Fibroblast of the conjunctiva (primary cell): ENCODE results near the gene MRPL50.
"Not testable (repeated sequence)": the region's sequence is repeated elsewhere in the genome, so short reads cannot be mapped to it uniquely, and the experiment has no call there.

ENCODE experiments used
- DNase-seq: peaks from one replicate; pipeline ENCODE4 v3.0.0-alpha.2; 2010; ENCODE audit warnings: low read depth

Gene MRPL50

GRCh38 chr9:101417977-101418376 lies 19.6 kb upstream of the MRPL50 start:
- no peak for DNase-seq

DNA sequence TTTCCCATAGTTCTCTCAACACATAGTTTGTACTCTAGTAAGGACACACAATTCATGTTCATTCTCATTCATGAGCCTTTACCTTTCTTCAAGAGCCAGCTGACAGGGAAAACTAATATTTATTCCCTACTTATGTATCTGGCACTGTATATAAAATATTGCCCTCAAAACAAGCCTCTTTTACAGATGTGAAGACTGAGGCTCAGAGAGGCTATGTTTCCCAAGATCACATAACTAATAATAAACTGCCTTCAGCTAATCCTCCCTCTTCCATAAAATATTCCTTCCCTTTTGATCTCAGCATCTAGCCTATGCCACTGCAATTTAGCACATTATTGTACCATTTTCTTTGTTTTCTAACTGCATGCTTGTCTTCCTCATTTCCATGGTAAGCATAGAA lies 19.0 kb upstream of the MRPL50 start:
- DNase-seq, result no peak

DNA sequence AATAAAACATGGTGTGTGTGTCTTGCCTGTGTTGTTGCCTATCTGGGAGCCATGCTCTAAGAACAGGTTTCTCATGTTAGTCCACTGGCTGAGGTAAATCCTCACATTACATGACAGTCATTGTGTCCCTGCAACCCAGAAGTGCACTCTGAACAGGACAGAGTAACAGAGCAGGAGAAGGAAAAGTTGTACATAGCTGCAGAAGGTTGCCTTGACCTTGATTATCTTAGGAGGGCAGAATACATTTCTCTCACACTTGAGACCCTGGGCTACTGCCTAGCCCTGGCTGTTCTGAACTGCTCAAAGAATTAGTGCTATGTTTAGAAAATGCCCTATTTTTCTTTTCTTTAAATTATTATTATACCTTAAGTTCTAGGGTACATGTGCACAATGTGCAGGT lies 17.2 kb upstream of the MRPL50 start:
- DNase-seq, result no peak

- no peak for DNase-seq
Measured at GRCh38 chr9:101414839-101415238, 16.4 kb upstream of the MRPL50 start.

GRCh38 chr9:101409079-101409477 lies 10.7 kb upstream of the MRPL50 start:
- DNase-seq, result no peak

DNA sequence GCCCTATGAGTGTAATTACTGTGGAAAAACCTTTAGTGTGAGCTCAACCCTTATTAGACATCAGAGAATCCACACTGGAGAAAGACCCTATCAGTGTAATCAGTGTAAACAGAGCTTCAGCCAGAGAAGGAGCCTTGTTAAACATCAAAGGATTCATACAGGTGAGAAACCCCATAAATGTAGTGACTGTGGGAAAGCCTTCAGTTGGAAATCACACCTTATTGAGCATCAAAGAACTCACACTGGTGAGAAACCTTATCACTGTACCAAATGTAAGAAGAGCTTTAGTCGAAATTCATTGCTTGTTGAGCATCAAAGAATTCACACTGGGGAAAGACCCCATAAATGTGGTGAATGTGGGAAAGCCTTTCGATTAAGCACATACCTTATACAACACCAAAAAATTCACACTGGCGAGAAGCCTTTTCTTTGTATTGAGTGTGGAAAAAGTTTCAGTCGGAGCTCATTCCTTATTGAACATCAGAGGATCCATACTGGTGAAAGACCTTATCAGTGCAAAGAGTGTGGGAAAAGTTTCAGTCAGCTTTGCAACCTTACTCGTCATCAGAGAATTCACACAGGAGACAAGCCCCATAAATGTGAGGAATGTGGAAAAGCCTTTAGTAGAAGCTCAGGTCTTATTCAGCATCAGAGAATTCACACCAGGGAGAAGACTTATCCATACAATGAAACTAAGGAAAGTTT lies 10.1 kb upstream of the MRPL50 start:
- DNase-seq, result no peak

DNA sequence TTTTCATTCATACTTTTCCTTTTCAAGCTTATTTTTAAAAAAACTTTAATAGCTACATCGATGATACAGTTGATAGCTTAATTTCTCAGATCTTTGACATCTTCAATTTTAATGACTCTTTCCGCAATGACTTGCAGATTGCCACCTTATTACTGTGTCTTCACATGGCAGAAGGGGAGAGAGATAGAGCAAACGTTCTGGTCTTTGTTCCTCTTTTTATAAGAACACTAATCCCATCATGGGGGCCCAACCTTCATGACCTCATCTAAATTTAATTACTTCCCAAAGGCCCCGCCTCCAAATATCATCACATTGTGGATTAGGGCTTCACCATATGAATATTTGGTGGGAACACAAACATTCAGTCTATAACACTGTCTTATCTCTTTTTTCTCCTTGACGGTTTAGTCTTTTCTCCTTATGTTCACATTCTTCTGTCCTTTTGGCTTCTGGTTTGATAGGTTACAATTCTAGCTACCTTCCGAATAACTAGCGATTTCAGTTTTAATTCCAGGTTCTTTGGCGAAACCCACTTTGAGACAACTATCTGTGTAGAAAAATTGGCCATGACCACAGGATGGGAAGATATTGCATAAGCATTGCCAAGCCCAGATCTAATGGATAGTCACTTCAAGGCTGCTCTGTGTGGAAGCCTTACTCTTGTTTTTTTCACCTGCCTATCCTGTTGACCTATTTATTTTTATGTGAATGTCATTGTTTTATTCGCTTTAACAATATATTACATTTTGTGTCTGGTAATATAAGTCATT lies 5.3 kb upstream of the MRPL50 start:
- no peak for DNase-seq

DNA sequence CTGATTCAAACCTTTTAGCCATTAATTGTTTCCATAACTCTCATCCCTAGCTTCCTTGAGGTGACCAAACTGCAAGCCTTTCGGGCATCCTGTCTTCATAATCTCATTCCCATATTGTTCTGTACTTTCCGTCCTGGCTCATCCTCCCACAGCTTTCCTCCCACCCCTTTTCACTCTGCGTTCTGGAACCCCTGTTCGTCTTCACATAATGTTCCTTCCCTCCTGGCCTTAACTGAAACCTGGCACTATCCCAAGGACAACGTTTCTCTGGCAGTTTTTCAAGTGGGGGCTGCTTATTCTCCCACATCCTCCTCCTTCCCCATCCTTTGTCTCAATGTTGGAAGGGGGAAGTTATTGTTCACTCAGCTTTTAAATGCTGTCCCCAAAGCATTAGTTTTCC lies 1.7 kb upstream of the MRPL50 start:
- DNase-seq, result no peak

DNA sequence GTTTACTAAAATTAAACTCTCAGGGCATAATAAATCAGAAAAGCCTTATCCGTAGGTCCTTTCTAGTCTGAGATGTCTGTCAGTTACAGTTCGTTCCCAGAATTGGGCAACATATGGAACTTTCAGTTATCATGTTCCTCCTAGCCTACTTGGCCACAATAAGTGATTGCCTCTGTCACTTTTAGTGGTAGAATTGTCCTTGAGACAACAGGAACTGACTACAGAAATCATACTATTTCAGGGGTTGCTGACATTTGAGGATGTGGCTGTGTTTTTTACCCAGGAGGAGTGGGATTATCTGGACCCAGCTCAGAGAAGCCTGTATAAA lies 1.2 kb upstream of the MRPL50 start:
- no peak for DNase-seq

DNA sequence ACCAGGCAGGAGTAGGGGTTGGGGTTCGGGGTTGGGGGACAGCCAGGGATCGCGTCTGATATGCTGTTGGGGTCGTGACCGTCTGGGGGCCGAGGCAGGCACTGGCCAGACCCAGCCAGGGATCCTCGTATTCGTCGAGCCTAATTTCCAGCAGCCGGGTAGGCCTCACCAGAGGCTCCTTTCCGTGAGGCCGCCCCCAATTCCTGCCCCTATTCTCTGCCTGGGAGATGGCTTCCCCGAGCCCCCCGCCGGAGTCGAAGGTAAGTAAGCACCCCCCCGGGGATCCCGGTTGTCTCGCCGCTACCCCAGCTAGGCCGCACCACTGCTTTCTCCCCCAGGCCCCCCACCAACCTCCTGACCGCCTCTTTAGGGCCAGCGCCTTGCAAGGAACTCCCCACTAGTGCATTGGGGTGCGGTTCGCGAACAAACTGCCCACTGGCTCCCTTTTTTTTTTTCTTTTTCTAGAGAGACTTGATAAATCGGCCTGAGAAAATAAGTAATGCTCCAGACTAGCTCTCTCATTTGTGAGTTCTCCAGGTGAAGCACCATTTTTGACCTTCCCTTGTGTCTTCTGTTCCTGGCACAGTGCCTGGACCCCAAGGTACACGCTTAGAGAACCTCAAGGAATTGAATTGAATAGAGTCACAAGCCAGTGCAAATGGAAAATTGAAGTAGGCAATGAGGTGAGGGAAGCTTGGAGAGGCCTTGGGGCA lies 668 bp upstream of the MRPL50 start:
- DNase-seq, result no peak

- no peak for DNase-seq
Measured at GRCh38 chr9:101397746-101398067, 711 bp downstream of the MRPL50 start.

- DNase-seq, result no peak
Measured at GRCh38 chr9:101394687-101395086, 3.7 kb downstream of the MRPL50 start.

- DNase-seq, result no peak
Measured at GRCh38 chr9:101393135-101393534, 5.3 kb downstream of the MRPL50 start.

GRCh38 chr9:101388507-101388993 lies 9.9 kb downstream of the MRPL50 start:
- no peak for DNase-seq

GRCh38 chr9:101387871-101388506 lies 10.4 kb downstream of the MRPL50 start:
- DNase-seq, result peak; percentile 42

GRCh38 chr9:101384873-101385536 lies 13.4 kb downstream of the MRPL50 start, which contains the start of gene BAAT:
Gene BAAT, minus strand, starts transcription at chr9:101385006. Its CDS starts 13,602 bp downstream, at chr9:101371404.
- DNase-seq, result not testable (repeated sequence)

DNA sequence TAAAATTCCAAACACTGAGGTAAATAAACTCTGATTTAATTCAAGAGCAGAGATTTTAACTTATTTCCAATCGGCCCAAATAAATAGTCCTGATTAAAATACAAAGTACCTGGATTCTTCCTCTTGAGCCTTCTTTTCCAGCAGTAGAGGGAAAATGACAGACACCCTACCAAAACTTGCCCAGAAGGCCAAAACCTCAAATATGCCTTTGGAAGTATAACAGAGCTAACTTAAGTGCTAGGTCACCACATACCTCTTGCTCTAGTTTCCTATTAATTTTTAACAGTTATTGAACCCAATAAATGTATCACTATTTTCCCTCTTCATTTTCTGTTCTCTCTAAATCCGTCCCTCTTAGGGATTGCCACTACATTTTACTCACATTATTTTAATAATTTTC lies 15.1 kb downstream of the MRPL50 start:
- no peak for DNase-seq

GRCh38 chr9:101381833-101382342 lies 16.5 kb downstream of the MRPL50 start:
- DNase-seq, result no peak

DNA sequence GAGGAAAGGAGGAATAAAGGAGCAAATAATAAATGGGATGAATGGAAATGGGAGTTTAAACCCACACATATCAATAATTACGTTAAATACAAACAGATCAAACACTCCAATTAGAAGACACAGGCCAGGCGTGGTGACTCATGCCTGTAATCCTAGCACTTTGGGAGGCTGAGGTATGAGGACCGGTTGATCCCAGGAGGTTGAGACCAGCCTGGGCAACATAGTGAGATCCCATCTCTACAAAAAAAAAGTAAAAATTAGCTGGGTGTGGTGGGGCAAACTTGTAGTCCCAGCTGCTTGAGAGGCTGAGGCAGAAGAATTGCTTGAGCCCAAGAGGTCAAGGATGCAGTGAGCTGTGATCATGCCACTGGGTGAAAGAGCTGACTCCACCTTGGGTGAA lies 17.3 kb downstream of the MRPL50 start:
- no peak for DNase-seq

- DNase-seq, result no peak
Measured at GRCh38 chr9:101380295-101380694, 18.1 kb downstream of the MRPL50 start.

- no peak for DNase-seq
Measured at GRCh38 chr9:101376111-101376848, 22.1 kb downstream of the MRPL50 start.
